Astrocyte (in vitro differentiated cells and primary cell): ENCODE measurements around the gene SORL1-AS1.

Experiments used
- DNase-seq: peaks from one replicate; pipeline ENCODE4 v3.0.0-alpha.2; 2010; ENCODE audit warnings: low read depth
- FAIRE-seq: peaks from 2 replicates; lab custom pipeline; 2011; peaks lifted over from hg19 to GRCh38; lab: Jason Lieb, UNC
- H2AFZ ChIP-seq: 2 replicates; pipeline ENCODE4 v1.6.0; 2012; ENCODE audit warnings: low read depth, low read length, inconsistent platforms
- H3K27ac ChIP-seq: 2 replicates; pipeline ENCODE4 v1.5.1; 2011; ENCODE audit warnings: low read depth, low read length, inconsistent platforms
- H3K27me3 ChIP-seq: 2 replicates; pipeline ENCODE4 v1.6.0; 2011; ENCODE audit warnings: low read length, inconsistent platforms; ENCODE audit not compliant: insufficient read depth
- H3K36me3 ChIP-seq: 2 replicates; pipeline ENCODE4 v1.5.1; 2011; ENCODE audit warnings: low read length, inconsistent platforms; ENCODE audit not compliant: insufficient read depth
- H3K4me1 ChIP-seq: 2 replicates; pipeline ENCODE4 v1.5.1; 2011; ENCODE audit warnings: low read length, inconsistent platforms; ENCODE audit not compliant: insufficient read depth
- H3K4me2 ChIP-seq: 2 replicates; pipeline ENCODE4 v1.6.0; 2012; ENCODE audit warnings: low read length, inconsistent platforms
- H3K4me3 ChIP-seq: 2 replicates; pipeline ENCODE4 v1.5.1; 2011; ENCODE audit warnings: low read depth, mild to moderate bottlenecking, low read length, inconsistent platforms; ENCODE audit not compliant: insufficient read depth
- H3K79me2 ChIP-seq: 2 replicates; pipeline ENCODE4 v1.6.0; 2012; ENCODE audit warnings: mild to moderate bottlenecking, low read length, inconsistent platforms; ENCODE audit not compliant: insufficient read depth
- H3K9ac ChIP-seq: 2 replicates; pipeline ENCODE4 v1.6.0; 2012; ENCODE audit warnings: mild to moderate bottlenecking, low read length, inconsistent platforms
- H3K9me3 ChIP-seq: 2 replicates; pipeline ENCODE4 v1.5.1; 2012; ENCODE audit warnings: low read depth, mild to moderate bottlenecking, low read length, inconsistent platforms; ENCODE audit not compliant: insufficient read depth
- H4K20me1 ChIP-seq: 2 replicates; pipeline ENCODE4 v1.6.0; 2012; ENCODE audit warnings: low read length, inconsistent platforms; ENCODE audit not compliant: insufficient read depth
- H3K27ac Mint-ChIP-seq: one replicate; pipeline ENCODE4 v1.8.0; 2021; ENCODE audit warnings: mild to moderate bottlenecking, mixed read lengths; ENCODE audit not compliant: unreplicated experiment
- H3K27me3 Mint-ChIP-seq: one replicate; pipeline ENCODE4 v1.8.0; 2021; ENCODE audit warnings: low read depth, mixed read lengths; ENCODE audit not compliant: unreplicated experiment
- H3K36me3 Mint-ChIP-seq: one replicate; pipeline ENCODE4 v1.8.0; 2021; ENCODE audit warnings: low read depth, mixed read lengths; ENCODE audit not compliant: unreplicated experiment
- H3K4me1 Mint-ChIP-seq: one replicate; pipeline ENCODE4 v1.8.0; 2021; ENCODE audit warnings: low read depth, mixed read lengths; ENCODE audit not compliant: unreplicated experiment
- H3K4me3 Mint-ChIP-seq: one replicate; pipeline ENCODE4 v1.8.0; 2021; ENCODE audit warnings: mild to moderate bottlenecking, moderate library complexity, mixed read lengths; ENCODE audit not compliant: unreplicated experiment
- H3K9me3 Mint-ChIP-seq: one replicate; pipeline ENCODE4 v1.8.0; 2021; ENCODE audit warnings: mild to moderate bottlenecking, mixed read lengths; ENCODE audit not compliant: unreplicated experiment
- EZH2 ChIP-seq: IDR thresholded peaks from 2 replicates; pipeline ENCODE4 v1.6.1; 2012; ENCODE audit warnings: mild to moderate bottlenecking, low read length, inconsistent platforms; ENCODE audit not compliant: insufficient read depth
- TF ChIP-seq, protein P1 (sequence below): IDR thresholded peaks from 2 replicates; pipeline ENCODE4 v1.5.1; 2011; ENCODE audit warnings: low read depth, mild to moderate bottlenecking, inconsistent platforms, low read length, moderate library complexity; ENCODE audit not compliant: insufficient read depth

Gene SORL1-AS1

DNA sequence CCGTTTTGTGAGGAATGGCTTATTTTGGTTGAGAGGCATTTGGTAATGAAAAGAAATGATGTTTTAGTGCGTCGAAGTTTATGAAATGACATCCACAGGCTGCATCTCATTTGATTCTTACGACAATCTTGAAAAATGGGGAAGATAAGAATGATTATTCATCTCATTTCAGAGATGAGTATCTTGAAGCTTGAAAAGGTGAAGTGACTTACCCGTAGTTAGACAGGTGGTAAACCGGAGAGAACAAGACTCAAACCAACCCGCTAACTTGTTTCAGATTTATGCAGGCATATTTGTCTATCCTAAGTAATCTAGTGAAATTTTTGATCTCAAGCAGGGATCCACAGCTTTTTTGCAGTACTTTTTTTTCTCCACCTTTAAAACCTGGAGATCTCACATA is 9.1 kb upstream of the SORL1-AS1 start:
- H3K36me3 ChIP-seq, result no peaks in the 10 kb centered on the region
- H3K9me3 ChIP-seq, result no peaks in the 10 kb centered on the region
- H3K36me3 Mint-ChIP-seq, result no peaks in the 10 kb centered on the region
- no peaks in the 10 kb centered on the region for H3K27me3 Mint-ChIP-seq
- H3K4me2 ChIP-seq, result no peak overlapping the region
- H3K4me3 ChIP-seq, result no peak overlapping the region
- no peak overlapping the region for H3K4me3 Mint-ChIP-seq
- no peak for FAIRE-seq
- no peak for DNase-seq
- peaks cover 5% of the 10 kb centered on the region for H3K27me3 ChIP-seq
- H3K4me1 Mint-ChIP-seq, result peaks cover 27% of the 10 kb centered on the region
- H3K9ac ChIP-seq, result no peak overlapping the region
- H3K9me3 Mint-ChIP-seq, result no peaks in the 10 kb centered on the region
- H3K27ac ChIP-seq, result no peak overlapping the region
- H3K79me2 ChIP-seq, result no peaks in the 10 kb centered on the region
- H3K4me1 ChIP-seq, result peaks cover 33% of the 10 kb centered on the region
- no peak overlapping the region for H3K27ac Mint-ChIP-seq
- TF ChIP-seq EZH2, result no peak
- TF ChIP-seq, protein P1, sequence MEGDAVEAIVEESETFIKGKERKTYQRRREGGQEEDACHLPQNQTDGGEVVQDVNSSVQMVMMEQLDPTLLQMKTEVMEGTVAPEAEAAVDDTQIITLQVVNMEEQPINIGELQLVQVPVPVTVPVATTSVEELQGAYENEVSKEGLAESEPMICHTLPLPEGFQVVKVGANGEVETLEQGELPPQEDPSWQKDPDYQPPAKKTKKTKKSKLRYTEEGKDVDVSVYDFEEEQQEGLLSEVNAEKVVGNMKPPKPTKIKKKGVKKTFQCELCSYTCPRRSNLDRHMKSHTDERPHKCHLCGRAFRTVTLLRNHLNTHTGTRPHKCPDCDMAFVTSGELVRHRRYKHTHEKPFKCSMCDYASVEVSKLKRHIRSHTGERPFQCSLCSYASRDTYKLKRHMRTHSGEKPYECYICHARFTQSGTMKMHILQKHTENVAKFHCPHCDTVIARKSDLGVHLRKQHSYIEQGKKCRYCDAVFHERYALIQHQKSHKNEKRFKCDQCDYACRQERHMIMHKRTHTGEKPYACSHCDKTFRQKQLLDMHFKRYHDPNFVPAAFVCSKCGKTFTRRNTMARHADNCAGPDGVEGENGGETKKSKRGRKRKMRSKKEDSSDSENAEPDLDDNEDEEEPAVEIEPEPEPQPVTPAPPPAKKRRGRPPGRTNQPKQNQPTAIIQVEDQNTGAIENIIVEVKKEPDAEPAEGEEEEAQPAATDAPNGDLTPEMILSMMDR, result no peak
- no peak overlapping the region for H2AFZ ChIP-seq
- H4K20me1 ChIP-seq, result no peaks in the 10 kb centered on the region

DNA sequence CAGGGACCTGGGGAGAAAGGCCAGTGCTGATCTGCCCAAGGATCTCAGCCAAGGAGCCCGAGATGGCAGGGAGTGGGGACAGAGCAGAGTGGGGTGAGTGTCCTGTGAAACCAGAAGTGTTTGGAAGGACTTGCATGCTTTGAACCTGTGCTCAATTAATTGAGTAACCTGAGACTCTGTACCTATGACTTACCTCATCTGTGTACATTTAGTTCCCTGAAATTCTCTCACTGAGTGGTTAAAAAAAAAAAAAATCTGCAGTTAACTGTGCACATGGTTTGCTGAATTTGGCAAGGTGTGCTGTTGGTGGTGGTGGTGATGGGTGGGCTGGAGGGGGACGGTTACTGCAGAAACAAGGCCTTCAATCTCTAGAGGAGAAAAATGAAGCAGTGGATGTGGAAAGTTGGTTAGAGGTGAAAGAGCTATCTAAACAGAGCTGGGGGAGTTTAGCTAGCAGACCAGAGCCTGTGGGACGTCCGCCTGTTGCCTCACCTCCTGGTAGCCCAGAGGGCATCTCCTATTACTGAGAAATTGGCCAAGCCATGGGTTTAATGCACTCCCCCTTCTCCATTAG is 8.3 kb upstream of the SORL1-AS1 start:
- Histone ChIP-seq H3K4me1 (peaks cover 25% of the 10 kb centered on the region), H3K27ac (no peak overlapping the region), H2AFZ (no peak overlapping the region), H3K9ac (no peak overlapping the region), H3K27me3 (peaks cover 5% of the 10 kb centered on the region), H4K20me1 (no peaks in the 10 kb centered on the region), H3K36me3 (no peaks in the 10 kb centered on the region), H3K79me2 (no peaks in the 10 kb centered on the region), H3K9me3 (no peaks in the 10 kb centered on the region), H3K4me2 (no peak overlapping the region), H3K4me3 (no peak overlapping the region)
- DNase-seq (no peak), FAIRE-seq (no peak)
- TF ChIP-seq, protein P1, result no peak
- no peak for TF ChIP-seq EZH2
- Mint-ChIP-seq H3K9me3 (no peaks in the 10 kb centered on the region), H3K4me1 (peaks cover 22% of the 10 kb centered on the region), H3K4me3 (no peak overlapping the region), H3K27ac (no peak overlapping the region), H3K36me3 (no peaks in the 10 kb centered on the region), H3K27me3 (no peaks in the 10 kb centered on the region)

DNA sequence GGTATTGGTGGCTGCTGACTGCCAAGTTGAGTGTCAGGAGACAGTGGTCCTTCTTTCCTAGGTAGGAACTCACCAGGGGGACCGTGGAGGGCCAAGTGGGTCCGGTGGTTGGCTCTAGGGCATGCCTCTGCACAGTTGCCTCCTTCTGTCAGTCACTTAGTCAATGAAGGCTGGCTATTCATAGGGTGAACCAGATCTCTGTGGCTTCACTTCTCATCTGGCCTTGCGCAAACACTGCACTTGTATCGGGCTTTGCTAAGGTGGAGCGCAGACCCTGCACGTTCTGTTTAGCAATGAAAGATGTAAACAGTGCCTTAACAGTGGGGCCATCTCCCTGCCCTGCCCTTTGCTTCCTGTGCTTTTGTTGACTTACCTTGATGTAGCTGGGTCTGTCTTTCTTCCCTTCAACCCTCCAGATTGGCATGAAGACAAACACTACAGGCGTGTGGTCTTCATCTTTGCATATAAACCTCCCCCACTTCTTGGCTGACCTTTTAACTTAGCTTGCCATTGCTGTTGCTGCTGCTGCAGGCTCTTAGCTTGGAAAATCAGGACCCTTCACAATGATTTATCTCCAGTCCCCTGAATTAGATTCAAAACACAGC is 6.7 kb upstream of the SORL1-AS1 start:
- Mint-ChIP-seq H3K36me3 (no peaks in the 10 kb centered on the region), H3K9me3 (no peaks in the 10 kb centered on the region), H3K27me3 (no peaks in the 10 kb centered on the region), H3K4me3 (no peak overlapping the region), H3K27ac (no peak overlapping the region), H3K4me1 (peaks cover 7% of the 10 kb centered on the region)
- Histone ChIP-seq H3K79me2 (no peaks in the 10 kb centered on the region), H4K20me1 (no peaks in the 10 kb centered on the region), H3K4me1 (peaks cover 11% of the 10 kb centered on the region), H3K4me3 (no peak overlapping the region), H3K4me2 (no peak overlapping the region), H2AFZ (no peak overlapping the region), H3K27me3 (peaks cover 10% of the 10 kb centered on the region), H3K36me3 (no peaks in the 10 kb centered on the region), H3K27ac (no peak overlapping the region), H3K9me3 (no peaks in the 10 kb centered on the region), H3K9ac (no peak overlapping the region)
- FAIRE-seq (no peak), DNase-seq (no peak)
- no peak for TF ChIP-seq EZH2
- TF ChIP-seq, protein P1, result no peak
